GM18907 (cell line): ENCODE results near the gene PSMD2.
"Not testable (repeated sequence)": the region's sequence is repeated elsewhere in the genome, so short reads cannot be mapped to it uniquely, and the experiment has no call there.

ENCODE experiments used
- ATAC-seq: cut with Tn5 transposase; IDR thresholded peaks from one replicate; pipeline ENCODE4 v1.9.1; 2021; ENCODE audit warnings: mild to moderate bottlenecking, moderate library complexity; ENCODE audit not compliant: unreplicated experiment

The PSMD2 gene

GRCh38 chr3:184337981-184338380 lies 38.9 kb downstream of the PSMD2 start:
- no peak for ATAC-seq

- ATAC-seq, result no peak
Observed at GRCh38 chr3:184338511-184338945, 39.5 kb downstream of the PSMD2 start.

- ATAC-seq, result no peak
Observed at GRCh38 chr3:184339001-184339400, 40.0 kb downstream of the PSMD2 start.

GRCh38 chr3:184339451-184340135 lies 40.6 kb downstream of the PSMD2 start:
- ATAC-seq, result not testable (repeated sequence)

GRCh38 chr3:184341925-184342324 lies 42.9 kb downstream of the PSMD2 start:
- ATAC-seq, result no peak

GRCh38 chr3:184343200-184343876 lies 44.3 kb downstream of the PSMD2 start:
- ATAC-seq, result no peak

GRCh38 chr3:184344579-184345316 lies 45.7 kb downstream of the PSMD2 start:
- ATAC-seq, result no peak

- ATAC-seq, result peak; percentile 51
Observed at GRCh38 chr3:184345317-184346144, 46.5 kb downstream of the PSMD2 start.

- ATAC-seq, result no peak
Observed at GRCh38 chr3:184346480-184347190, 47.6 kb downstream of the PSMD2 start.

- no peak for ATAC-seq
Observed at GRCh38 chr3:184347321-184348056, 48.4 kb downstream of the PSMD2 start.

GRCh38 chr3:184348057-184348382 lies 49.0 kb downstream of the PSMD2 start:
- ATAC-seq, result no peak

GRCh38 chr3:184349563-184350470 lies 50.8 kb downstream of the PSMD2 start:
- ATAC-seq, result no peak

GRCh38 chr3:184350618-184351017 lies 51.6 kb downstream of the PSMD2 start:
- no peak for ATAC-seq

- no peak for ATAC-seq
Observed at GRCh38 chr3:184351511-184352148, 52.6 kb downstream of the PSMD2 start.

GRCh38 chr3:184352149-184352785 lies 53.2 kb downstream of the PSMD2 start:
- no peak for ATAC-seq

- ATAC-seq, result no peak
Observed at GRCh38 chr3:184352897-184353545, 54.0 kb downstream of the PSMD2 start.

GRCh38 chr3:184353546-184353941 lies 54.5 kb downstream of the PSMD2 start:
- ATAC-seq, result no peak
